GM19468 (cell line): ENCODE data around the gene ZAR1.
"Not testable (repeated sequence)": the region's sequence is repeated elsewhere in the genome, so short reads cannot be mapped to it uniquely, and the experiment has no call there.

ENCODE experiments used
- ATAC-seq: cut with Tn5 transposase; IDR thresholded peaks from one replicate; pipeline ENCODE4 v1.9.1; 2021; ENCODE audit warnings: mild to moderate bottlenecking, moderate library complexity, moderate number of reproducible peaks; ENCODE audit not compliant: unreplicated experiment; ENCODE audit errors: extremely low read depth

Gene ZAR1, protein sequence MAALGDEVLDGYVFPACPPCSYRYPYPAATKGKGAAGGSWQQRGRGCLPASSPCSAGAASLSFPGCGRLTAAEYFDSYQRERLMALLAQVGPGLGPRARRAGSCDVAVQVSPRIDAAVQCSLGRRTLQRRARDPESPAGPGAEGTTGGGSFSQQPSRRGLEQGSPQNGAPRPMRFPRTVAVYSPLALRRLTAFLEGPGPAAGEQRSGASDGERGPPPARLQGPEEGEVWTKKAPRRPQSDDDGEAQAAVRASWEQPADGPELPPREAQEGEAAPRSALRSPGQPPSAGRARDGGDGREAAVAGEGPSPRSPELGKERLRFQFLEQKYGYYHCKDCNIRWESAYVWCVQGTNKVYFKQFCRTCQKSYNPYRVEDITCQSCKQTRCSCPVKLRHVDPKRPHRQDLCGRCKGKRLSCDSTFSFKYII

DNA sequence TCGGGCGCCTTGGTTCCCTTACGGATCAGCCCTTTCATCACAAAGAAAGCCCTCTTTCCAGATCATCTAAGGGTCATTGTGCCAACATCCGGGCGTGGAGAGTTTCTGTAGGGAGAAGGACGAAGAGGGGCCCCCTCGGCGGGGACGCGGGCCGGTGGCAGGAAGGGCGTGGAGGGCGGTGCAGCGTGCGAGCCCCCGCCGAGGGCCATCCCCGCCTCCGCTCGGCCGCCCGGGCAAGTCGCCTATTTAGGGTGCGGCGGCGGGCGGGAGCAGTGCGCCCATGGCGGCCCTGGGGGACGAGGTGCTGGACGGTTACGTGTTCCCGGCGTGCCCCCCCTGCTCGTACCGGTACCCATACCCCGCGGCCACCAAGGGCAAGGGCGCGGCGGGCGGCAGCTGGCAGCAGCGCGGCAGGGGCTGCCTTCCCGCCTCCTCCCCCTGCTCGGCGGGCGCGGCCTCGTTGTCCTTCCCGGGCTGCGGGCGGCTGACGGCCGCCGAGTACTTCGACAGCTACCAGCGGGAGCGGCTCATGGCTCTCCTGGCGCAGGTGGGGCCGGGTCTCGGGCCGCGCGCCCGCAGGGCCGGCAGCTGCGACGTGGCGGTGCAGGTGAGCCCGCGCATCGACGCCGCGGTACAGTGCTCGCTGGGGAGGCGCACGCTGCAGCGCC lies at the start of gene ZAR1:
TSS of gene ZAR1 (plus strand) at position 241 of the 668 bp plus-strand sequence. CDS start at position 281, 40 bp downstream.
- ATAC-seq, result no peak

GRCh38 chr4:48440914-48441313 lies 49.1 kb upstream of the ZAR1 start:
- ATAC-seq, result not testable (repeated sequence)

GRCh38 chr4:48445704-48446103 lies 44.3 kb upstream of the ZAR1 start:
- ATAC-seq, result no peak

GRCh38 chr4:48446642-48447041 lies 43.4 kb upstream of the ZAR1 start:
- ATAC-seq, result no peak

DNA sequence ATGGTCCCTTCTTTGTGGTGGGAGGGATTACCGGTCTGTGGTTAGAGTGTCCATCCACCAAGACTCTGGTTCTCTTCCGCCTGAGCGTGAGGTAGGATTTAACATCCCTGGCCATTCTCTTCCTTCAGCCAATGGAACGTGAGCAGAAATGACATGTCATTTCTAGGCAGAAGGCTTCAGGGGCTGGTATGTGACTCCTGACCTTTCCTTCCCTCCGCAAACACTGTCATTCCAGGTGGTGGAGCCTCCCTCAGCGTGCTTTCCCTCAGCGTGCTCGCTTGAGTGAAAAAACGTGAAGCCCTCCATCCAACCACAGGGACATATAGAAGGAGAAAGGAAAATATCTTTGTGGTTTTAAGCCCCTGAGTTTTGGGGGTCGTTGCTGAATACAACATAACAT lies 40.9 kb upstream of the ZAR1 start:
- ATAC-seq, result no peak

DNA sequence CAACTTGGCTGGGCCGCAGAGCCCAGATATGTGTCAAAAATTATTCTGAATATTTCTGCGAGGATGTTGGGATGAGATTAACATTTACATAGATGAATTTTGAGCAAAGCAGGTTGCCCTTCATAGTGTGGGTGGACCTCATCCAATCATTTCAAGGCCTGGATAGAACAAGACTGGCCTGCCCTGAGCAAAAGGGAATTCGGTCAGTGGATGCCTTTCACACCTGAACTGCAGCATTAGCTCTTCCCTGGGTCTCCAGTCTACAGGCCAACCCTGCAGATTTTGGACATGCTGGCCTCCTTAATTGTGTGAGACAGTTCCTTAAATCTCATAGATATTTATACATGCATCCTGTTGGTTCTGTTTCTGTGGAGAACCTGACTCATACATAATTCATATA lies 39.3 kb upstream of the ZAR1 start:
- no peak for ATAC-seq

DNA sequence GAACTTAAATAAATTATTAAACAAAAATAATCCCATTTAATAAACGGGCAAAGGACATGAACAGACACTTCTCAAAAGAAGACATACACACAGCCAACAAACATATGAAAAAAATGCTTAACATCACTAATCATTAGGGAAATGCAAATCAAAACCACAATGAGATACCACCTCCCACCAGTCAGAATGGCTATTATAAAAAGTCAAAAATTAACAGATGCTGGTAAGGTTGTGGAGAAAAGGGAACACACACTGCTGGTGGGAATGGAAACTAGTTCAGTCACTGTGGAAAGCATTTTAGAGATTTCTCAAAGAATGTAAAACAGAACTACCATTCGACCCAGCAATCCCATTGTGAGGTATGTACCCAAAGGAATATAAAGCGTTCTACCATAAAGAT lies 38.4 kb upstream of the ZAR1 start:
- not testable (repeated sequence) for ATAC-seq

DNA sequence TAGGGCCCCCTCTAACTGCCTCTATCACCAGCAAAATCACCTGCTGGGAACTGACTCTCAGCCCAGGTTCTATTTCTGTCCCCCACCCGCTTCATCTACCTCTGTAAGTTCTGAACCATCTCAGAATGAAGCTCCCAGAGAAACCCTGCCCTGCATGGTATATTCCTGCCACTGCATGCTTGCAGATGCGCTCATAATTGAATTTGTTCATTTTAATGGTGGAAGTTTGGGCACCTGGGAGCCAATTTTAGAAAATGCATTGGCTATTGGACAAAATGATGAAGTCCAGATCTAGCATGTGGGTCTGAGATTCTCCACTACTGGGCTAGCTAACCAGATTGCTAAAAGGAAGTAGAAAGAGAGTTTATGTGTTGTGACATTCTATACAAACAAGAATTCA lies 35.5 kb upstream of the ZAR1 start:
- no peak for ATAC-seq

GRCh38 chr4:48461000-48461399 lies 29.1 kb upstream of the ZAR1 start:
- no peak for ATAC-seq

DNA sequence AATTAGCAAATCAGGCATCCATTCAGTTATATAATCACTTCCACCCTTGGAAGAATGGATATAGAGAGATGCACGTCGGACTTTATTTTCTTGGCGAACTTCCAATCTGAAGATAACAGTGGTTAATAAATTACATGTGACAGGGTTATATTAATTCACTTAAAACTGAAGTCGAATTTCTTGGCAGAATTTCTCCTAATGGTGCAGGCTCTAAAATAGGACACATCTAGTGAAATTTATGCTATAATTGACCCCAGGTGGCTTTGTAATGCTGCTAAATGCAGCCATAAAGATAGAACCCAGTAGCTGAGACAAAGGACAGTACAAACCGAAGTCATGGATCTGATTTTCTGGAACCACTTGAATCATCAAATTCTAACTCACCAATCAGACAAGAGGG lies 27.7 kb upstream of the ZAR1 start:
- no peak for ATAC-seq

DNA sequence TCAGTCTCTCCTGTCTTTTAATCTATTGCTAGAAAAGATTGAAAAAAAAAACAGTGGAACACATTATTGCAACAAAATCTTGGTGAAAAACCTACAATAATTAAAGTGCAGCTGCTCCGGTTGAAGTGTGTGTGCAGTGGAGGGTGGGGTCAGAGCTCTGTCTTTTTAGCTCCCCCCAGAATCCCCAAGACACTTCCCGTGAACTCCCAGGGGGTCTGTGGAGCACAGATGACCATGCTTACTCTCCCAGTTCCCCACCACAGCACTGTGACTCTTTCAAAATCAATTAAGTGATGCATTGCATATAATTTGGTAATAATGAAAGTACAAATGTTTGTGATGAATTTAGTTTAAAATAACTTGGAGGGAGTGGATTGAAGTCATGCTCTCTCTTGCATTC lies 22.6 kb upstream of the ZAR1 start:
- ATAC-seq, result no peak

- no peak for ATAC-seq
These were observed 22.2 kb upstream of the ZAR1 start for GRCh38 chr4:48467891-48468290.

GRCh38 chr4:48470137-48470536 lies 19.9 kb upstream of the ZAR1 start:
- no peak for ATAC-seq

DNA sequence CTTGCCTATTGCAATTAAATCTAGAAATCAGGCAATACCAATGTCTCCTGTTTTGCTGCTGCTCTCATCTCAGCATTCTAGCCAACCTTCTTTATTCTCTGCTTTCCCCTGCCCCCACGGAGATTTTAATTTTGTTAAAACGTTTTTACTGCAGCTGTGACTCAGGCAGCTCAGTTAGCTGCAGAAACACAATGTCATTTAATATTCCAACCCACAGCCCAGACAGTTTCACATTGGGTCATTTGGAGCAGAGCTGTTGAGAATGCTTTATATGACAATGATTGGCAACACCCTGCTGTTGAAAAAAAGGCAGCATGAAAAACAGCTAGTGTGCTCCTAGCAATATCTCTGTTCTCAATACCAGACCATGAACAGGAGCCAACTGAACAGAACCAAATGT lies 19.5 kb upstream of the ZAR1 start:
- ATAC-seq, result no peak

- ATAC-seq, result no peak
These were observed 17.3 kb upstream of the ZAR1 start for GRCh38 chr4:48472794-48473193.

GRCh38 chr4:48475770-48476169 lies 14.3 kb upstream of the ZAR1 start:
- ATAC-seq, result no peak

- no peak for ATAC-seq
These were observed 11.8 kb upstream of the ZAR1 start for GRCh38 chr4:48478273-48478672.

- ATAC-seq, result no peak
These were observed 8.5 kb upstream of the ZAR1 start for GRCh38 chr4:48481581-48481980.

DNA sequence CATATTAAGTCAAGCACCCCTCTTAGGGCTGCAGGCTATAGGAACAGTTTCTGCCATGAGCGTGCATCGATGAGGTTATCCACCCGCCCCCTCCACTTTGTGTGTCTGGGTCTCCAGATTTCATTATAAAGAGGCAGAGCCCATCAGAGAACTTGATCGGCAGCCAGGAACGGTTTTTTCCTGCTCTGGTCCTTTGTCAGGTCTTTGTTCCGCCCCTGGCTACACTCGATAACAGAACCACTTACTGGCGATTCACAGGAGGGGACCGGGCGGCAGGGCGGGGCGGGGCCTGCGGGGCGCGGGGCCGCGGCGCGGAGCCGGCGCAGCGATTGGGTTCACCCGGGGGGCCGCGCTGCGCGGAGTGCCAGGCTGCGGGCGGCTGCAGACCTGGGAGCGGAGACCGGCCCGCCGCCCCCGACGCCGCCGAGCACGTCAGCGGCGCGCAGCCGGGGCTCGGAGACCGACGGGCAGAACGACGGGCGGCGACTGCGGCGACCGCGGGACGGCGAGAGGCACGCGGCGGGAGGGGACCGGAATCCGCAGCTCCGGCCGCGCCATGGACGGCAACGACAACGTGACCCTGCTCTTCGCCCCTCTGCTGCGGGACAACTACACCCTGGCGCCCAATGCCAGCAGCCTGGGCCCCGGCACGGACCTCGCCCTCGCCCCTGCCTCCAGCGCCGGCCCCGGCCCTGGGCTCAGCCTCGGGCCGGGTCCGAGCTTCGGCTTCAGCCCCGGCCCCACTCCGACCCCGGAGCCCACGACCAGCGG lies 6.9 kb upstream of the ZAR1 start, which contains the start of gene SLC10A4:
TSS of gene SLC10A4 (plus strand) at position 338 of the 771 bp plus-strand sequence. CDS start at position 557, 219 bp downstream.
- ATAC-seq, result no peak

- ATAC-seq, result no peak
These were observed 6.1 kb upstream of the ZAR1 start for GRCh38 chr4:48483777-48484493.
